IMR-90 (cell line): ENCODE measurements around the gene HSPB1. TPM values are rescaled to one million over a fixed set of nuclear protein-coding genes. Genes with fewer than 3 reads are reported as not detected.

Source experiments
- ATAC-seq: fragments of 200-7000 bp; cut with Tn5 transposase; 2 replicates; pipeline ENCODE4 v1.9.1; 2020; ENCODE audit warnings: low read depth, mild to moderate bottlenecking, moderate library complexity
- BruUV-seq: library from RNA; stranded (reverse); fragments of 400-500 nt; replicated peaks from 2 replicates; lab custom pipeline; 2021; lab: Mats Ljungman, UMichigan
- CTCF ChIA-PET: fragments of 300-600 bp; formaldehyde crosslinking; extraction: SDS; loops from one replicate; lab custom pipeline; 2021; ENCODE audit warnings: antibody characterized with exemption; lab: Yijun Ruan, JAX
- POLR2A ChIA-PET: fragments of 300-600 bp; sonication (Branson Sonifier 250); formaldehyde crosslinking; loops from one replicate; lab custom pipeline; 2022; ENCODE audit warnings: antibody characterized with exemption; ENCODE audit not compliant: unreplicated experiment; lab: Charles Lee
- DNase-seq: peaks from one replicate; pipeline ENCODE4 v3.0.0; 2013
- H2AFZ ChIP-seq: replicated peaks from 2 replicates; pipeline ENCODE3; 2013; ENCODE audit warnings: low read length, mild to moderate bottlenecking; ENCODE audit not compliant: poor library complexity
- H2AK5ac ChIP-seq: 2 replicates; pipeline ENCODE4 v1.6.1; 2013; ENCODE audit warnings: low read depth, low read length, inconsistent platforms
- H2AK9ac ChIP-seq: replicated peaks from 2 replicates; pipeline ENCODE3; 2013; ENCODE audit warnings: mild to moderate bottlenecking, low read depth, low read length, moderate library complexity; ENCODE audit not compliant: poor library complexity
- H2BK120ac ChIP-seq: 2 replicates; pipeline ENCODE4 v1.6.1; 2013; ENCODE audit warnings: low read depth, low read length, inconsistent platforms
- H2BK15ac ChIP-seq: 3 replicates; pipeline ENCODE4 v1.6.1; 2013; ENCODE audit warnings: low read depth, low read length, inconsistent platforms
- H2BK20ac ChIP-seq: 2 replicates; pipeline ENCODE4 v1.6.1; 2013; ENCODE audit warnings: low read depth, mild to moderate bottlenecking, inconsistent platforms, low read length, moderate library complexity
- H2BK5ac ChIP-seq: 2 replicates; pipeline ENCODE4 v1.6.1; 2013; ENCODE audit warnings: mild to moderate bottlenecking, low read depth, low read length, inconsistent platforms; ENCODE audit not compliant: poor library complexity, severe bottlenecking
- H3K14ac ChIP-seq: replicated peaks from 2 replicates; pipeline ENCODE4 v1.6.1; 2013; ENCODE audit warnings: low read depth, low read length, inconsistent platforms
- H3K18ac ChIP-seq: 2 replicates; pipeline ENCODE4 v1.6.1; 2013; ENCODE audit warnings: low read depth, low read length, control low read depth
- H3K23ac ChIP-seq: 2 replicates; pipeline ENCODE4 v1.6.1; 2013; ENCODE audit warnings: low read depth, low read length, inconsistent platforms
- H3K27ac ChIP-seq: 2 replicates; pipeline ENCODE4 v1.5.1; 2013; ENCODE audit warnings: mild to moderate bottlenecking, control low read depth, low read length; ENCODE audit not compliant: insufficient read depth
- H3K27me3 ChIP-seq: 2 replicates; pipeline ENCODE4 v1.6.1; 2013; ENCODE audit warnings: low read length; ENCODE audit not compliant: control insufficient read depth, insufficient read depth
- H3K36me3 ChIP-seq: 2 replicates; pipeline ENCODE4 v1.6.1; 2013; ENCODE audit warnings: low read length, mixed read lengths; ENCODE audit not compliant: control insufficient read depth, insufficient read depth
- H3K4ac ChIP-seq: 2 replicates; pipeline ENCODE4 v1.6.1; 2013; ENCODE audit warnings: low read depth, low read length, inconsistent platforms
- H3K4me1 ChIP-seq: 2 replicates; pipeline ENCODE4 v1.6.1; 2013; ENCODE audit warnings: low read length, mixed read lengths; ENCODE audit not compliant: control insufficient read depth, insufficient read depth
- H3K4me2 ChIP-seq: 2 replicates; pipeline ENCODE4 v1.6.1; 2013; ENCODE audit warnings: low read depth, mild to moderate bottlenecking, control low read depth, low read length, moderate library complexity
- H3K4me3 ChIP-seq: 2 replicates; pipeline ENCODE4 v1.5.1; 2013; ENCODE audit warnings: low read depth, mild to moderate bottlenecking, control low read depth, low read length, moderate library complexity; ENCODE audit not compliant: insufficient read depth
- H3K56ac ChIP-seq: 2 replicates; pipeline ENCODE4 v1.6.1; 2013; ENCODE audit warnings: low read length, inconsistent platforms; ENCODE audit not compliant: insufficient read depth; ENCODE audit errors: extremely low read depth
- H3K79me1 ChIP-seq, 2 experiments: 2 replicates each; pipeline ENCODE4 v1.6.1; 2013; ENCODE audit warnings: low read length in 2 of 2, inconsistent platforms in 1 of 2, low read depth in 1 of 2
- H3K9ac ChIP-seq: 2 replicates; pipeline ENCODE4 v1.6.1; 2013; ENCODE audit warnings: low read depth, low read length, control low read depth
- H3K9me1 ChIP-seq: 2 replicates; pipeline ENCODE4 v1.6.1; 2013; ENCODE audit warnings: low read length, inconsistent platforms; ENCODE audit not compliant: insufficient read depth
- H3K9me3 ChIP-seq: 2 replicates; pipeline ENCODE4 v1.6.1; 2013; ENCODE audit warnings: low read length; ENCODE audit not compliant: control insufficient read depth, insufficient read depth
- H4K20me1 ChIP-seq: 2 replicates; pipeline ENCODE4 v1.6.1; 2013; ENCODE audit warnings: low read length, inconsistent platforms; ENCODE audit not compliant: insufficient read depth
- H4K5ac ChIP-seq: 2 replicates; pipeline ENCODE4 v1.6.1; 2013; ENCODE audit warnings: mild to moderate bottlenecking, low read depth, low read length, control low read depth
- H4K8ac ChIP-seq, 2 experiments: 2 replicates each; pipeline ENCODE4 v1.6.1; 2013; ENCODE audit warnings: low read depth in 2 of 2, low read length in 2 of 2, control low read depth in 1 of 2, inconsistent platforms in 1 of 2
- H4K91ac ChIP-seq: 2 replicates; pipeline ENCODE4 v1.6.1; 2013; ENCODE audit warnings: low read depth, low read length, inconsistent platforms; ENCODE audit not compliant: insufficient read depth
- BHLHE40 ChIP-seq: fragments of 150-350 bp; IDR thresholded peaks from 2 replicates; pipeline ENCODE4 v1.6.1; 2016; ENCODE audit warnings: mild to moderate bottlenecking, low read depth, low read length
- MAZ ChIP-seq: IDR thresholded peaks from 2 replicates; pipeline ENCODE4 v1.6.1; 2012; ENCODE audit warnings: low read depth, mild to moderate bottlenecking, low read length, improper control_type of control experiment, moderate library complexity, borderline replicate concordance
- RAD21 ChIP-seq: IDR thresholded peaks from 2 replicates; pipeline ENCODE4 v1.6.1; 2012; ENCODE audit warnings: low read length, improper control_type of control experiment
- RCOR1 ChIP-seq: IDR thresholded peaks from 2 replicates; pipeline ENCODE4 v1.6.1; 2012; ENCODE audit warnings: mild to moderate bottlenecking, low read length, improper control_type of control experiment; ENCODE audit not compliant: insufficient replicate concordance
- RFX5 ChIP-seq: IDR thresholded peaks from 2 replicates; pipeline ENCODE4 v1.8.0; 2012; ENCODE audit warnings: low read depth, mild to moderate bottlenecking, low read length, moderate library complexity
- WGBS, 2 experiments: methylation state at CpG; one replicate each; pipeline versions ENCODE4 v1.1.5 to v1.1.7; 2013; ENCODE audit warnings: missing lambda C conversion rate in 2 of 2; ENCODE audit not compliant: insufficient read length in 1 of 2; ENCODE audit errors: extremely low coverage in 2 of 2; 5-methylcytosine and 5-hydroxymethylcytosine counted together
- dilution Hi-C: fragments of 300-500 bp; cut with HindIII; formaldehyde crosslinking; loops from one replicate; pipeline ENCODE4 v1.14.3; 2018; ENCODE audit warnings: low sequenced_read_pairs; ENCODE audit not compliant: unreplicated experiment
- in situ Hi-C: fragments of 300-500 bp; cut with MboI; formaldehyde crosslinking; loops from 3 replicates; pipeline ENCODE4 v1.14.3; 2019; ENCODE audit warnings: low sequenced_read_pairs, inconsistent platforms, mixed read lengths
- intact Hi-C: fragments of 100-400 bp; cut with micrococcal nuclease; formaldehyde crosslinking; loops from 2 replicates; pipeline ENCODE4 v1.10.0; 2022
- polyA plus RNA-seq, 3 experiments: library from polyadenylated mRNA; depleted of rRNA; stranded (reverse); fragments of >200 nt; gene quantifications; 2 replicates each; pipeline ENCODE4 v1.2.3, GENCODE V29; 2012; ENCODE audit warnings: low replicate concordance in 1 of 3
- total RNA-seq: library from RNA; depleted of rRNA; stranded (reverse); fragments of >200 nt; gene quantifications from 2 replicates; pipeline ENCODE4 v1.2.3, GENCODE V29; 2012

Gene HSPB1
- total and polyA plus RNA-seq, 2 of the 4 experiments (the other 2 are of a cell fraction) = 33.2 to 1,363 TPM

DNA sequence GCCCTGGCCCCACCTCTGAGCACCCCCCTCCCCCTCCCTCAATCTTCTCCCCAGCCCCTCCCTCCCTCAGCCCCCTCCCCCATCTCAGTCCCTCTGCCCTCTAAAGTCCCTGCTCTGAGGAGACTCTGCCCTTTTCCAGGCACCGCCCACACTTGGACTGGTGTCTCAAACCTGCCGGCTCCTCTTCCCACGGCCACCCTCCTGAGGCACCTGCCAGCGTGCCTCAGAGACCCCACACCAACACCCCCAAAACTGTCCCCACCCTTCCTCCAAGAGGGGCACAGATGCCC, 34.6 kb upstream of the HSPB1 start:
- no peak overlapping the region for H4K8ac ChIP-seq
- WGBS, 2 experiments = 33% methylated on average over 1 of the region's 4 CpGs; no CpG with 5 or more reads in 1 of the 2 experiments
- H4K91ac ChIP-seq = no peak overlapping the region
- no peak overlapping the region for H2AK9ac ChIP-seq
- H2AFZ ChIP-seq = no peak overlapping the region
- H2BK20ac ChIP-seq = no peak overlapping the region
- no peak overlapping the region for H3K4me2 ChIP-seq
- no peak overlapping the region for H4K5ac ChIP-seq
- no peak overlapping the region for H3K27ac ChIP-seq
- no peaks in the 10 kb centered on the region for H3K9me3 ChIP-seq
- intact Hi-C loops = loop anchor here (2.0 kb wide), 1 partner anchor 51 kb away; no protein-coding TSS in a partner anchor
- no TSS peak for BruUV-seq
- CTCF ChIA-PET = interaction anchor here (0.6 kb wide), 1 partner anchor 47 kb away, joined by 6 read pairs; no protein-coding TSS in a partner anchor
- H3K56ac ChIP-seq = no peak overlapping the region
- ATAC-seq (no peak), DNase-seq (no peak)
- no peaks in the 10 kb centered on the region for H3K4me1 ChIP-seq
- TF ChIP-seq RFX5 (no peak), BHLHE40 (no peak), RAD21 (no peak), RCOR1 (no peak), MAZ (no peak)
- dilution Hi-C loops = no loop called here
- H3K4ac ChIP-seq = no peak overlapping the region
- in situ Hi-C loops = no loop called here
- POLR2A ChIA-PET = no interaction called here
- no peaks in the 10 kb centered on the region for H4K20me1 ChIP-seq
- no peak overlapping the region for H3K9ac ChIP-seq
- no peak overlapping the region for H2BK15ac ChIP-seq
- H2AK5ac ChIP-seq = no peak overlapping the region
- no peak overlapping the region for H2BK120ac ChIP-seq
- no peaks in the 10 kb centered on the region for H3K36me3 ChIP-seq
- no peak overlapping the region for H3K18ac ChIP-seq
- H3K23ac ChIP-seq = no peak overlapping the region
- H3K27me3 ChIP-seq = peaks cover 50% of the 10 kb centered on the region
- H3K79me1 ChIP-seq = no peaks in the 10 kb centered on the region
- H3K9me1 ChIP-seq = no peaks in the 10 kb centered on the region
- H2BK5ac ChIP-seq = no peak overlapping the region
- H3K4me3 ChIP-seq = no peak overlapping the region
- no peak overlapping the region for H3K14ac ChIP-seq
